NCI-H345 treated with DMSO at 0.1 percent for 48 hours (cell line): Measurements from ENCODE around the gene ELAVL3.
"Not testable (repeated sequence)": the region's sequence is repeated elsewhere in the genome, so short reads cannot be mapped to it uniquely, and the experiment has no call there.

Source experiments
- DNase-seq: peaks from one replicate; lab custom pipeline; 2025; ENCODE audit not compliant: unreplicated experiment; lab: John Stamatoyannopoulos, UW

Gene ELAVL3

GRCh38 chr19:11444059-11444458 is 36.8 kb downstream of the ELAVL3 start:
- DNase-seq = no peak

- DNase-seq = no peak
Measured at GRCh38 chr19:11437955-11438354, 42.9 kb downstream of the ELAVL3 start.

- DNase-seq = no peak
Measured at GRCh38 chr19:11435833-11436313, 45.0 kb downstream of the ELAVL3 start.

- peak; percentile 81 for DNase-seq
Measured at GRCh38 chr19:11435057-11435832, 45.6 kb downstream of the ELAVL3 start, which contains the start of the genes ODAD3 and PRKCSH. TSS of gene ODAD3 (minus strand) at chr19:11435121. CDS start at chr19:11435016, 105 bp downstream. TSS of gene PRKCSH (plus strand) at chr19:11435635. CDS start at chr19:11436118, 483 bp downstream.

- DNase-seq = no peak
Measured at GRCh38 chr19:11434703-11435056, 46.2 kb downstream of the ELAVL3 start.

- not testable (repeated sequence) for DNase-seq
Measured at GRCh38 chr19:11433526-11433925, 47.3 kb downstream of the ELAVL3 start.

- DNase-seq = no peak
Measured at GRCh38 chr19:11426656-11427055, 54.2 kb downstream of the ELAVL3 start.

GRCh38 chr19:11425719-11426457 is 55.0 kb downstream of the ELAVL3 start:
- DNase-seq = no peak

GRCh38 chr19:11423791-11424181 is 57.1 kb downstream of the ELAVL3 start:
- DNase-seq = no peak

GRCh38 chr19:11423164-11423790 is 57.6 kb downstream of the ELAVL3 start:
- no peak for DNase-seq

GRCh38 chr19:11422163-11423065 is 58.4 kb downstream of the ELAVL3 start:
- DNase-seq = no peak

GRCh38 chr19:11421371-11422098 is 59.3 kb downstream of the ELAVL3 start:
- no peak for DNase-seq

- no peak for DNase-seq
Measured at GRCh38 chr19:11420429-11421370, 60.1 kb downstream of the ELAVL3 start.

GRCh38 chr19:11418549-11419506 is 62.0 kb downstream of the ELAVL3 start, which contains the start of gene RGL3:
TSS of gene RGL3 (minus strand) at chr19:11419314. CDS start at chr19:11419278, 36 bp downstream.
- DNase-seq = no peak

- no peak for DNase-seq
Measured at GRCh38 chr19:11418094-11418548, 62.7 kb downstream of the ELAVL3 start.

GRCh38 chr19:11416346-11417052 is 64.3 kb downstream of the ELAVL3 start:
- no peak for DNase-seq

GRCh38 chr19:11414544-11414943 is 66.3 kb downstream of the ELAVL3 start:
- no peak for DNase-seq
